HuH-7 (cell line): ENCODE data around the gene PCP4L1.
A peak's percentile ranks its signal among the peaks of the same experiment; 100 is the strongest.
"Not testable (repeated sequence)": the region's sequence is repeated elsewhere in the genome, so short reads cannot be mapped to it uniquely, and the experiment has no call there.

Source experiments
- DNase-seq: peaks from one replicate; pipeline ENCODE4 v3.0.0; 2011; ENCODE audit warnings: low spot score

The PCP4L1 gene

DNA sequence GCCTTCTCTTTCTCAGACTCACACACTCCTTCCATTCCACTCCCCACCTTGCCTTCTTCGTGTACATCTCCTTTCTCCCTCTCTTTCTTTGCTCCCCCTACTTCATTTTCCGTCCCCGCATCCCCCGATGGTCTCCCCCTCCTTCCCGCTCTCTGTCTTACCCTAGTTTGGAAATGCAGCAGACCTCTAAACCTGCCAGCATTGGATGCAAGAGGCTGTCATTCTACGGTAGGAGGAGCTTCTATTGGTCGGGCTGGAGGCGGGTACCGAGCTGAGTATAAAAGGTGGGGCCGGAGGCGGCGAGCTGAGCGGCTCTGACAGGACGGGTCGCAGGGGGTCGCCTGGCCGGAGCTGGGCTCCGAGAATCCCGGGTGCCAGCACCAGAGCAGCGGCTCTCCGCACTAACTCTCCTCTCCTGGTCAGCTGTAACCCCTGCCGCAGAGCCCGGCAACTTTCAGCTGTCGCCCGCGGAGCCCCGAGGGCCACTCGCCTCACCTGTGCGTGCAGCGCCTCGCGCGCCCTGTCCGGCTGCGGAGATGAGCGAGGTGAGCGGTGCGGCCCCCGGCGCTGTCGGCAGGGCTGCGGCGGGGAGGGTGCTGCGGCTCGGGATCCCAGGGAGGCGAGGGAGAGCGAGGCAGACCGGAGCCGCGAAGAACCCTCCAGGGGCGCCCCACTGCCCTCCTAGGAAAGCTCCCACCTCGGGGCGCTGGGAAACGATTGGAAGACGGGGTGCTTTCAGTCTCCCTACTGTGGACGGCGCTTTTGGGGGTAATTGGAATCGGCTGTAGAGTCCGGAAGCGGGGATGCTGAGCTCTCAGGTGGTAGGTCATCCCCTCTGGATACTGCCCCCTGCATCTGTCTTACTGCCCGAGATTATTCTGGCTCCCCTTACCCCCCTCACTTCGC, at the start of gene PCP4L1:
Gene PCP4L1, plus strand, starts transcription at position 307 of the 906 bp plus-strand sequence. Its CDS starts 230 bp downstream, at position 537.
- DNase-seq = no peak

DNA sequence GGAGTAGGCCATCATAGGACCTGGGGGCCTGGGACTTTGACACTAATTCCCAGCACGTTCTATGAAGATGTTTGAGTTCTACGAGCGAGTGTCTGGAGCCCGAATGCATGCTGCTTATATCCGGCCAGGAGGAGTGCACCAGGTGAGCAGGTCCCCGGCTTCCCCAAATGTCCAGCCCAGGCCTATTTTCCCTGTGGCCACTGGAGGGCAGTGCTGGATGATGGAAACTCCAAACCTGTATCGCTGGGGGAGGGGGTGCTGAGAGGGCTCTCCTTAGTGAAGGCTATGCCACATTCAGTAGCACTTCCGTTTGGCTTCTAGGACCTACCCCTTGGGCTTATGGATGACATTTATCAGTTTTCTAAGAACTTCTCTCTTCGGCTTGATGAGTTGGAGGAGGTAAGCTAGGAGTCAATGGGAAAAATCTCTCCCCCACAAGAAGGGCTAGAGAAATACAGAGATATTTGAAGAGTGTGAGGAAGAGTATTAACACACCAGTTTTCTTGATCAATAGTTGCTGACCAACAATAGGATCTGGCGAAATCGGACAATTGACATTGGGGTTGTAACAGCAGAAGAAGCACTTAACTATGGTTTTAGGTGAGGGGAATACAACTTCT, 48.6 kb upstream of the PCP4L1 start:
- DNase-seq = peak; percentile 77

DNA sequence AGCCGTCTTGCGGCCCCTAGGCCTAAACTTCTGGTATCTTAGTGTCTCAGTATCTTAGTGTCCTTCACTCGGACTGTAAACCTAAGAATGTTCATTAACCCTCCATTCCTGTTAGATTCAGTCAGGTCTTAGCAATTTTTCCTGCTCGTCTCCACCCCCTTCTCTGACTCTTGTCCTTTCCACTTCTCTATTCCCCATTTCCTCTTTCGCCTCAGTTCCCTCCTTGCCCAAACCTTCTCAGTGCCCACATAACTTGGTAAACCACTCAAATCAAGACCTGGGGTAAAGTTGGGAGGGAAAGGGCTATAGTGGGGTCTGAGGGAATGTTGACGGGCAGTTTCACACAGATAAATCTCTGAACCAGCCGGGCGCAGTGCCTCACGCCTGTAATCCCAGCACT, 44.2 kb upstream of the PCP4L1 start:
- no peak for DNase-seq

DNA sequence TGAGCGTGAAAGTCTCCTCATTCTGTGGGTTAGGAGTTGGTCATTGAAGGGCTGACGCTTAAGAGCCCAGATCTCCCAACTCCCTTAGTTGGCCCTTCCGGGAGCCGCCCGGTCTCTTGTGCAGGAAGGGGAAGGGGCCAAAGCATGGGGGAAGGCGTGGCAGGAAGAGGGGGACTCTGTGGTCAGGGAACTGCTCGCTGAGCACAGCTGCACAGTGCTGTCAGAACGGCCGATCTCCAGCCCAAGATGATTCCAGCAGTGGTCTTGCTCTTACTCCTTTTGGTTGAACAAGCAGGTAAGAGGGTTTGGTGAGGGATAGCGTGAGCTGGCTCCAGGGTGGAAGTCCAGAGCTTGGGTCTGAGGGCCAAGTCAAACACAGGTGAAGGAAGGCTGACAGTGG, 43.5 kb upstream of the PCP4L1 start, which contains the start of gene FCER1G:
Gene FCER1G, plus strand, starts transcription at position 220 of the 400 bp plus-strand sequence. Its CDS starts 27 bp downstream, at position 247.
- no peak for DNase-seq

DNA sequence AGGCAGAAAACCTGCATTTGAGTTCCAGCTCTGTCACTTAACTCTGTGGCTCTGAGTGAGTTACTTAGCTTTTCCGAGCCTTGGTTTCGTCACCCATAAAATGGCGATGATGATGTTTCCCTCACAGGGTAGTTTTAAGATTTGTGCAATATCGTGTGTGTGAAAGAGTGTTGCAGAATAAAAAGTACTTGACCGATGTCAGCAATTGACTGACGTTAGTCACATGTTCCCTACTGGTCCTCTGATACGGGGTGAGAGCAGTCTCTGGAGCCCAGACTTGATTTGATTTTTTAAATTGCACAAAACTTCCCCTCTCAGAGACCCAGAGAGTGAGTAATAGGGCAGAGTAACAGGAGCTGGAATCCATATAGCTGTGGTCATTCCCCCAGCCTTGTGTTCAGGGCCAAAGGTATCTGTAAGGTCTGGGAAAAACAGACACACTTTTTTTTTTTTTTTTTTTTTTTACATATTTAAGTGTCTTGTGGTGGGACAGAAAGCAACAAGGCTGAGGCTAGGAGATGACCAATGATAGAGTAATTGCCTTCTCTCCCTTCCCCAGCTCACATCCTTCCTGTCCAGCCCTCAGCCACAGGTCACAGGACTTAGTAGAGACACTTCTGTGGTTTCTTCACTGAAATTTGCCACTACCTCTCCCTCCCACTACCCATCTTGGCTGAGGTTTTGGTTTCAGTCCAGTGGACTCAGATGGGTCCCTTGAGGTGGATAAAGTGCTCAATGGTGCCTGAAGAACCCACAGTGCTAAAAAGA, 41.4 kb upstream of the PCP4L1 start:
- no peak for DNase-seq

DNA sequence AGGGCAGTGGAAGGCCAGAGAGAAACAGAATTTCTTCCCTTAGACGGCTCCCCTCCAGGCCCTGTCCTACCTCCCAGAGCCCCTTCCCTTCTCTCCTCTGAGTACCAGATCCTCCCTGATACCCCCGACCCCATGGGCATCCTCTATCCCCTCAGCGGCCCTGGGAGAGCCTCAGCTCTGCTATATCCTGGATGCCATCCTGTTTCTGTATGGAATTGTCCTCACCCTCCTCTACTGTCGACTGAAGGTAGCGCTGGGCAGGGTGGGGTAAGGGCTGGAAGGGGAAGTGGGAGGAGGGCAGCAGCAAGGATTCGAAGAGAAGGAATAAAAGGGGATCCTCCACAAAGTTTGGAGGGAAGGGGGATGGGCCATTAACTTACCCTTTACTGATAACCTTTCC, 40.7 kb upstream of the PCP4L1 start:
- DNase-seq = no peak

DNA sequence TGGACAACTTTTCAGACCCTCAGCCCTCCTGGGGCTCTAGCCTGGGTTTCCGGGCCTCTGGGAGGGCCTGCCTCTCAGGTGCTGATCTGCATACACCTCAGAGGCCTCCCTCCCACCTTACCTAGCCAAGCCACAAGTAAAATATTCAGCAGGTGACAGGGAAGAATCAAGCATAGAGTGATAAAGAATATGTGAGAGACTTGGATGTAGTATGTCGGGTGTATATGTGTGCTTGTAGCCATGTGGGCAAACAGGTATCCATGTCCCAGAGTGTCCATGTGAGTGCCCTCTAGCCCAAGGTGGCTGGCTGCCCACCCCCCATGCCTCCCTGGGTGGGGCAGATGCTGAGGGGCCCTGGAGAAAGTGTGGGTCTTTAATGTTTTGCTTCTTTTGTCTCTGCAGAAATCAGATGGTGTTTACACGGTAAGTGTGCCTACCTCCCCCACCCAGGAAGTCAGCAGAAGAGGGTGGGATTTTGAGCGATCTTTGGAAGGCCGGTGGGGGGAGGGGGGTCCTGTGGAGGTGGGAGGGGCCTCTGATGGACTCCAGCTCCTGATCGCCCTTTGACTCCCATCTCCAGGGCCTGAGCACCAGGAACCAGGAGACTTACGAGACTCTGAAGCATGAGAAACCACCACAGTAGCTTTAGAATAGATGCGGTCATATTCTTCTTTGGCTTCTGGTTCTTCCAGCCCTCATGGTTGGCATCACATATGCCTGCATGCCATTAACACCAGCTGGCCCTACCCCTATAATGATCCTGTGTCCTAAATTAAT, 40.1 kb upstream of the PCP4L1 start:
- DNase-seq = no peak

DNA sequence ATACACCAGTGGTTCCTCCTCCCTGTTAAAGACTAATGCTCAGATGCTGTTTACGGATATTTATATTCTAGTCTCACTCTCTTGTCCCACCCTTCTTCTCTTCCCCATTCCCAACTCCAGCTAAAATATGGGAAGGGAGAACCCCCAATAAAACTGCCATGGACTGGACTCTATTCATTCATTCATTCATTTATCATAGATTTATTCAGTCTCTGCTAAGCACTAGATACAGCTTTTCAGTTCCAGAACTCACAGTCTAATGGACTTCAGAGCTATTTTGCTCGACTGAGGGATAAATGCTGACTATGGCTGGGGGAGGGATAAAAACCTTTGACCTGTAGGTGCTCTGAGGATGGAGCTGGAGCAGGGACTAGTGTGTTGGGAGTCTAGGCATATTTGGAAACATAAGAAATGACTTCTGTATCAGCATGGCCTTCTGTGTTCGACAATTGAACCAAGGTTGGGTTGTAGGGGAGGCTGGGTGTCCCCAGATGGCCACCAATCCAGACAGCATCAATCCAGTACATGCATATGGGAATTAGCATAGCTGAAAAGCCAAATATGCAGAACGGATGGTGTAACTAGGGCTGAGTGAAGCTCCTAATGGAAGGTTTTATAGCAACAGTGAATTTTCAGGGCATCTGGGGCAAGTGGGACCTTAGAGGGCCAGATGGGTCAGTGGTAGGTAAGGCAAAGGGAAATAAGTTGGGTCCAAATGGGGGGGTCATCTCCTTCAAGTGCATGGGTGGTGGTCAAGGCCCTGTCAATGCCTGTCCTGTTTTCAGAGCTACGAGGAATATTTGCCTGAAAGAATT, 39.3 kb upstream of the PCP4L1 start:
- DNase-seq = no peak

DNA sequence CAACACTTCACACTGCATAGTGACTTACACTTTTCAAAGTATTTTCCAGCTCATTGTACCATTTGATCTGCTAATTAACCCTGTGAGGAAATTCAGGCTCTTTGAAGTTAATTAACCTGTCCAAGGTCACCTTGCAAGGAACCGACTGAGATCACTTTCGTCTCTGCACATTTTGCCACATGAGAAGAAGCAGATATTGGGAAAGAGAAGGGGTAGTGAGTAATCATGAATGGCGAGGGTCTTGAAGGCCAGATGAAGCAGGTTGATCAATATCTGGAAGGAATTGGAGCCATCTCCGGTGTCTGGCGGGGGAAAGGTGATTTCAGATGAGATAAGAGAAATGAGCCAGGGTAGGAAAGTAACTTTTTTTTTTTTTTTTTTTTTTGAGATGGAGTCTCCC, 38.5 kb upstream of the PCP4L1 start:
- DNase-seq = no peak

DNA sequence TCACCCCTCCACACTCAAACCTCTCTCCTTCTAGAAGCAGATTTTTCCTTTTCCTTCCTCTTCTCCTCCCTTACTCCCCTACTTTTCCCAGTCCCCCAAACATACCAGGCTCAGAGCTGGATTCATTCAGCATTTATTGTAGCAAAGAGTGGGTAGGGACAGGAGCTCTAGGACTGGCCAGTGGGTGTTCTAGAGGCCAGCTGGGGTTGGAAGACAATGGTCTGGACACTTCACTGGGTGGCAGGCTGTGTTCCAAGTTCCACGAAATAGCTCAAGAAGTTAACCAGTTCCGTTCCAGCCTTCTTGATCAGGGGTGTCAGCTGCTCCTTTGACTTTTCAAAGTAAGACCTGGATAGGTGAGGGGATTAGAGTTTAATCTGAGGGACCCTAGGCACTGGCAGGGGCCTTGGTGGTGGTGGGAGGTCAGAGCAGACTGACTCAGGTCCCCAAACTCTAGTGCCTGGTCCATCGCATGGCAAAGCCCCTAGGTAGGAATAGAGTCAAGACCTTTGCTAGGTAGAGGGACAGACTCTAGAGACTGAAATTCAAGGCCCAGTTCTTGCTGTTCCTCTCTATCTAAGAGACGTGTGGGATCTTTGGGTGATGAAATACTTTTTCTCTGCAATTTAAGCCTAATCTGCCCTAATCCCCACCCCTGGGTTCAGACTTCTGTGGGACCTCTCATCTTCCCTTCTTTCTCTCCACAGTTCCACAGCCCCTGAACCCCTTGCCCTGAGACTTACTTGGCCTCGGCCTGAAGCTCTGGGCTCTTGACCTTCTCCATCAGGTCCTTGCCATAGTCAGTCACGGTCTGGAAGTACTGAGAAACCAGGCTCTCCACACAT, 36.1 kb upstream of the PCP4L1 start:
- no peak for DNase-seq

DNA sequence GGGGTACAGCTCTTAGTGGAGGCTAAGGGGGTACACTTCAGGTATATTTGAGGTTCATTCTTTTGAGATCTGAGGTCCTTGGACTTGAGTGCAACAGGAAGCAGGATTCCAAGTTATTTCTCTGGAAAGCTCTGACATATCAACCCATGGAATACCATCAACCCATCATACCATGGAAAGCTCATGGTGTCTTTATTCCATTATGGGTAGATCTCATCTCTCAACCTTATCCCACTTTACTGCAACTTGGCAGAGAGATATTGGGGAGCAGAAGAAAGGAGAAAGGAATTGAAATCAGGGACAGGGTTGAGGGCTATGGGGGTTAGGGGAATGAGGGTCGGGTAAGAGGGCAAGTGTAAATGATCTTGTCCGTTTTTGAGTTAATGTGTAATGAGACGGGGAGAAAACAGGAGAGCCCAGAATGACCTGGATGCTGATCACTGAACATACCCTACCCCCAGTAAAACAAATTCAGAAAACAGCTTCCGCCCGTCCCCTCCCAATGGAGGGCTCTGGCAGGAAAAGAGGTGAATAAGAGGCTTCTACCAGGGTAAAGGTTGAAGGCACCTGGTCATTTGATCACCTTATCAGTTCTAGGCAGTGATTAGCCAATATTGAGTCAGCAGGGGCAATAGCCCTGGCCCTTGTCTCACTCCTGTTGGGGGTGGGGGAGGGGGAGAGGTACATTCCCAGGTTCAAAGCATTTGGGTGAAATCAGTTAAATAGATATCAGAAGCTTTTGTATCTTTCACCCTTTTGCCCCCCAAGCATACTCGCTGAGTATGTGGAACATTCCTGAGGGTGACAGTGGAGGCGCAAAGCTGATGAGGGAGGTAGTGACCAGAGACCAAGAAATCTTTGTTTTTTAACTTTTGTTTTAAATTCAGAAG, 34.5 kb upstream of the PCP4L1 start:
- peak; percentile 58 for DNase-seq

DNA sequence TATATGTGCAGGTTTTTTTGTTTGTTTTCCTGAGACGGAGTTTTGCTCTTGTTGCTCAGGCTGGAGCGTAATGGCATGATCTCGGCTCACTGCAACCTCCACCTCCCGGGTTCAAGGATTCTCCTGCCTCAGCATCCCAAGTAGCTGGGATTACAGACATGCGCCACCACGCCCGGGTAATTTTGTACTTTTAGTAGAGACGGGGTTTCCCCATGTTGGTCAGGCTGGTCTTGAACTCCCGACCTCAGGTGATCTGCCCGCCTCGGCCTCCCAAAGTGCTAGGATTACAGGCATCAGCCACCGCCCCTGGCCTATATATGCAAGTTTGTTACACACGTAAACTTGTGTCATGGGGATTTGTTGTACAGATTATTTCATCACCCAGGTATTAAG, 33.9 kb upstream of the PCP4L1 start:
- not testable (repeated sequence) for DNase-seq

DNA sequence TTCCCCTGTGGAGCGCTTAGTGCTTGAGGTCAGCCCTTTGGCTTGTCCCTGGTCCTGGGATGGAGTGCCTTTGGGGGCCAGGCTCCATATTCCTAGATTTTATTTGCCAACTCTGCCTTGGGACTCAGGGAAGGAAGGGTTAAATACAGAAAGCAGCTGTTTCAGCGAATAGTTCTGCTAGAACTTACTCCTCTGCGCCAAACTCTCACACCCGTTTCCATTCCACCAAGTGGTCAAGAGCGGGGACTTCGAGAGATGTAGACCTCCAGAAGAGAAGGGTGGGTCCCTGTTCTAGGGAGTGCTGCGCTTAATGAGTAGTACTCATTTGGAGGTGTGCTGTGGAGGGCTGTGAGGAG, 33.4 kb upstream of the PCP4L1 start:
- no peak for DNase-seq

DNA sequence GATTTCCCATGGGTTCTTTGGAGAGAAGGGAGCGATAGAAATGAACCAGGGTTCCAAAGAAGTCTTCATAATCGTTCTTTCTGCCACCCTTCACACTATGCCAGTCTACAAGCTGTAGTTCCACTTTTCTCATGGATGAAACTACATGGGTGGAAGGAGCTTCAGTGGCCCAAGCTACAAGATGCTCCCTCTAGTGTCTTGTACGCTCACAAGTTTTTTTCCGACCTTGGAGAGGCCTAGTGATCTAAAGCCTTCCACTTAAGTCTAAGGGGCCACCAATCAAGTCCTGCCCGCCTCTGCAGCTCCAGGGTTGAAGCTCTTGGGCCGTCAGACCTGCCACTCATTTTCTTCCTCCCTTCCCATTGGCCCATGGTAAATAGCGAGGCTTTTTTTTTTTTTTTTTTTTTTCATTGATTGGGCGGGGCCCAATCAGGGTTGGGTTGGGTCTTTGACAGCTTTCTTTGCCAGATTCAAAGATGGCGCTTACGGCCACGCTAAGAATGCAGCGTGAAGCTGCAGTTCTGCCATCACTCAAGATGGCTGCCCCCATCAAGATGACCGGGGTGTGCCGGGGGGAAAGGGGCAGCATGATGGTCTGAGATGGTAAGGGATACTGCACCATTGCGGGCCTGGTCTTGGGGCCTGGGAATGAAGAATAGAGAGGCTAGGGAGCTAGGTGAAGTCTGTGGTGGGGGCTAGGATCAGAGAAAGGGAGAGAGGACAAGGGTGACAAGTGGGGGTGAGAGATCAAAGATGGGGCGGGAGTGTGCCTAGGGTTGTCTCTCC, 32.8 kb upstream of the PCP4L1 start, which contains the start of gene TOMM40L:
Gene TOMM40L, plus strand, starts transcription at position 527 of the 786 bp plus-strand sequence. CDS start 430 bp downstream, outside the sequence.
- DNase-seq = peak; percentile 71

DNA sequence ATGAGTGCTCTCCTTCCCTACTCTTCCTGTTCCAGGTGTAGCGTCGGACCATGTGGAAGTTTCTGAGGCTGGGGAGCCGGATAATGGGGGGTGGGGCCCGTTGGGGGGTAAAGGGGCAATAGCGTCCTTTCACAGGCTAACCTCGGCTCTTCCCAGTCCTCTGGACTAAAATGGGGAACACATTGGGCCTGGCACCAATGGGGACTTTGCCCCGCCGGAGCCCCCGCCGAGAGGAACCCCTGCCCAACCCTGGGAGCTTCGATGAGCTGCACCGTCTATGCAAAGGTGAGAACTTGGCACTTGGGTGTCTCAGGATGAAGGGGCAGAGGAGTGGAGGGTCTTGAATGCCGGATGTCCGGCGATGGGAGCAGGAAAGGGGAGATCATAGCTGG, 32.2 kb upstream of the PCP4L1 start:
- DNase-seq = no peak

DNA sequence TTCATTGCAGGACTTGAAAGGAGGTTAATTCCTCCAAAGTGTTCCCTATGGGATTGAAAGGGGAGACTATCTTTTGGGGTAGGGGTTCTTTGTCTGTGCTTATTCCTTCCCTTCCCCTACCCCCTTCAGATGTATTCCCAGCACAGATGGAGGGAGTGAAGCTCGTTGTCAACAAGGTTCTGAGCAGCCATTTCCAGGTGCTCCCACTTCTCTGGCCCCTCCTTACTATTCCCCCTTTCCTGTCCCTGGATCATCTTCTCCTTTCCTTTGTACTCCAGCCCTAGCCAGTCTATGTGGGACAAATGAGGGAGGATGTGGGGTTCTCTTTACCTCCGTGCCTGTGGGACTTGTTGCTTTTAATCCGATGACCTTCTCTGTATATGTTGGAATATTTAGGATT, 31.8 kb upstream of the PCP4L1 start:
- DNase-seq = no peak

DNA sequence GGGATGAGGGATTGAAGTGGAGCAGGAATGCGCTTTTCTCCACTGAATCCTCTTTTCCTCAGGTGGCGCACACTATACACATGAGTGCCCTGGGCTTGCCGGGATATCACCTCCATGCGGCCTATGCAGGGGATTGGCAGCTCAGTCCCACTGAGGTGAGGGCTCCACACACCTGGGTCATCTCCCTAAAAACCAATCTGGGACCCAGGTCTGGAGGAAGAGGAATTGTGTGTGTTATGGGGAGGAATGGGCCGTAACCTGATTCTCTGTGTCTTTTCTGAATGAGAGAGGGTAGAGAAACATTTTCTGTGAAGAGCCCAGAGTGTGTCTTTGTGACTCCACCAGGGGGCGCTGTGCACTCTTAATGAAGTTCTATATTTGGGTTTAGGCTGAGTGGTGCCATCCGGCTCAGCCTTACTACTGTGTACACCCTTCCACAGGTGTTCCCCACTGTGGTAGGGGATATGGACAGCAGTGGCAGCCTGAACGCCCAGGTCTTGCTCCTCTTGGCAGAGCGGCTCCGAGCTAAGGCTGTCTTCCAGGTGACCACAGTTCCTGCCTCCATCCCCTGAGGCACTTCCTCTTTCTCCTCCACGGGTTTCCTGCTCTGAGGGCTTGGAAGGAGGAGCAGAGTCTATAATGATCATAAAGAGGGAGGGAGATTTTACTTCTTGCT, 31.2 kb upstream of the PCP4L1 start:
- DNase-seq = peak; percentile 61

DNA sequence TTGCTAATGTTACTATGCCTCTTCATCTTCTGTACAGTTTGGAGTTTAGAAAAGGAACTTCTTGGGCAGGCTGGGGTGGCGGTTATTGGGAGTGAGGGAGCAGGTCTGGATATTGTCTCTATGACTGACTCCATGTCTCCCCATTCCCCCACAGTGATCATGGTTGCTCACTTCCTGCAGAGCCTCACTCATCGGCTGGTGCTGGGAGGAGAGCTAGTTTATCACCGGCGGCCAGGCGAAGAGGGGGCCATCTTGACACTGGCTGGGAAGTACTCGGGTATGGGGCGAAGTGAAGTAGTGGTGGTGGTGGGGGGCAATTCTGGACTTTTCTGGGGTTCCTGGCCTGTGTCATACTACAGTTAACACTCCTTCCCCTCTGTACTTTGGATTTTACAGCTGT, 30.5 kb upstream of the PCP4L1 start:
- DNase-seq = no peak
